Karpas-422 (cell line): ENCODE results near the gene HTT. TPM values are rescaled to one million over a fixed set of nuclear protein-coding genes. Genes with fewer than 3 reads are reported as not detected.
"Not testable (repeated sequence)": the region's sequence is repeated elsewhere in the genome, so short reads cannot be mapped to it uniquely, and the experiment has no call there.

Experiments
- DNase-seq: peaks from one replicate; pipeline ENCODE4 v3.0.0-alpha.2; 2015
- H2AFZ ChIP-seq: fragments of 200-600 bp; sonication (generic); 2 replicates; pipeline ENCODE4 v1.6.1; 2014; ENCODE audit warnings: antibody characterized with exemption, low read length, mixed read lengths
- H3K27ac ChIP-seq: fragments of 200-600 bp; sonication (generic); 2 replicates; pipeline ENCODE4 v1.5.1; 2014; ENCODE audit warnings: mild to moderate bottlenecking, low read length, moderate library complexity
- H3K27me3 ChIP-seq: fragments of 200-600 bp; sonication (generic); 2 replicates; pipeline ENCODE4 v1.6.1; 2014; ENCODE audit warnings: low read length, mixed read lengths
- H3K36me3 ChIP-seq: fragments of 200-600 bp; sonication (generic); 2 replicates; pipeline ENCODE4 v1.6.1; 2014; ENCODE audit warnings: low read length, mixed read lengths; ENCODE audit not compliant: insufficient read depth
- H3K4me1 ChIP-seq: fragments of 200-600 bp; sonication (generic); 2 replicates; pipeline ENCODE4 v1.6.1; 2014; ENCODE audit warnings: mild to moderate bottlenecking, low read length, mixed read lengths
- H3K4me2 ChIP-seq: fragments of 200-600 bp; sonication (generic); 2 replicates; pipeline ENCODE4 v1.6.1; 2014; ENCODE audit warnings: low read length, low read depth, mild to moderate bottlenecking; ENCODE audit not compliant: poor library complexity, severe bottlenecking
- H3K4me3 ChIP-seq: fragments of 200-600 bp; sonication (generic); 2 replicates; pipeline ENCODE4 v1.5.1; 2014; ENCODE audit warnings: mild to moderate bottlenecking, antibody characterized with exemption, low read length, mixed read lengths
- H3K79me2 ChIP-seq: fragments of 200-600 bp; sonication (generic); 2 replicates; pipeline ENCODE4 v1.6.1; 2014; ENCODE audit warnings: mild to moderate bottlenecking, low read length, mixed read lengths
- H3K9ac ChIP-seq: fragments of 200-600 bp; sonication (generic); 2 replicates; pipeline ENCODE4 v1.6.0; 2014; ENCODE audit warnings: low read length
- H3K9me2 ChIP-seq: fragments of 200-600 bp; sonication (generic), shearing (Covaris generic); replicated peaks from 2 replicates; pipeline ENCODE4 v1.6.0; 2014; ENCODE audit warnings: mild to moderate bottlenecking, low read length, moderate library complexity; ENCODE audit not compliant: insufficient read depth
- H3K9me3 ChIP-seq: fragments of 300-700, 200-600 bp; sonication (generic); 2 replicates; pipeline ENCODE4 v1.6.1; 2014; ENCODE audit warnings: low read length, mixed read lengths
- H4K20me1 ChIP-seq: fragments of 200-600 bp; sonication (generic); 2 replicates; pipeline ENCODE4 v1.6.1; 2014; ENCODE audit warnings: mild to moderate bottlenecking, antibody characterized with exemption, low read length, low read depth; ENCODE audit not compliant: insufficient read depth
- total RNA-seq: library from RNA; depleted of rRNA; stranded (reverse); fragments of >200 nt; shearing (Covaris generic); gene quantifications from 2 replicates; pipeline ENCODE4 v1.2.3, GENCODE V29; 2014; ENCODE audit warnings: low replicate concordance

The HTT gene
- total RNA-seq, 1 experiment from 2014 or later = 24.8 TPM

DNA sequence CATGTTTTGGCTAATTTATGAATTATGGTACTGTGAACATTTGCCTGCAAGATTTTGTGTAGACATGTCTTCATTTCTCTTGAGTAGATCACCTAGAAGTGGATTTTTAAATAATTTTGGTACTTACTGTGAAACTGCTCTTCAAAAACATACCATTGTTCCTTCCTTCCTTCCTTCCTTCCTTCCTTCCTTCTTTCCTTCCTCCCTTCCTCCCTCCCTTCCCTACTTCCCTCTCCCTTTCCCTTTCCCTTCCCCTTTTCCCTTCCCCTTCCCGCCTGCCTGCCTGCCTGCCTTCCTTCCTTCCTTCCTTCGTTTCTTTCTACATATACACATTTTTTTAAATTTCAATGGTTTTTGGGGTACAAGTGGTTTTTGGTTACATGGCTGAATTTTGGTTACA, 63.4 kb downstream of the HTT start:
- Histone ChIP-seq H3K4me1 (no peaks in the 10 kb centered on the region), H3K36me3 (peaks cover 40% of the 10 kb centered on the region; the same call in 1 of the 2 replicates), H3K9ac (no peak overlapping the region), H3K9me2 (no peaks in the 10 kb centered on the region), H3K27me3 (no peaks in the 10 kb centered on the region), H4K20me1 (no peaks in the 10 kb centered on the region), H3K4me2 (no peak overlapping the region), H3K4me3 (no peak overlapping the region), H2AFZ (no peak overlapping the region), H3K27ac (no peak overlapping the region), H3K9me3 (no peaks in the 10 kb centered on the region), H3K79me2 (no peaks in the 10 kb centered on the region)
- no peak for DNase-seq

DNA sequence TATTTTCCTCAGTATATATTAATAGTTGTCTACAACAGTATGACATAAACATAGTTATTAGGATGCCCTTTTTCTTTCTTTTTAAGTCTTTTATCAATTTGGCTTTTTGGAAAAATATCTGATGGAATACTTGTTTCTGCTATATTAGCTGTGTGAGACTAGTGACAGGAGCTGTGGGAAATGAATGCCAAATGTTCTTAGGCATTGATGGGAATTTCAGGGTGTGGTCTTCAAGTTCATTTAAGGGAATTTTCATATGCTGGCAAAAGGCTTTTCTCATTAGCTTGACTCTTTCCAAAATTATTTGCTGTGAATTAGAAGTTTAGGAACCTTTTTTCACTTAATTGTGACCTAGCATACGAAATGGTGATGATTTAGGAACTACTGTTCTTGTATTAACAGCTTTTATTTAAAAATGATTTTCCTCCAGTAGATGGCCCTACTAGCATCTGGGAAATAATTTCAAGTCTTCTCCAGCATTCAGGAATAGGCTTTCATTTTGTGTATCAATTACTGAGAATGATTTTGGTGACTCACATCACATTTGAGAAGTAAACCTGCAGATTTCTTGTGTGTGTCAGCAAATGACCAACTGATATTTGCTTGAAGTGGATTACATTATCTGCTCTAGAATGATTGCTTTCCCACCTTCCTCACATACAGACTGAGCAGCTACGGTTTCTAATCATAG, 70.9 kb downstream of the HTT start:
- no peak overlapping the region for H3K9ac ChIP-seq
- H3K9me3 ChIP-seq = no peaks in the 10 kb centered on the region
- H3K4me1 ChIP-seq = no peaks in the 10 kb centered on the region
- no peaks in the 10 kb centered on the region for H3K79me2 ChIP-seq
- H3K27me3 ChIP-seq = no peaks in the 10 kb centered on the region
- no peak overlapping the region for H3K4me2 ChIP-seq
- no peak overlapping the region for H3K27ac ChIP-seq
- no peak overlapping the region for H2AFZ ChIP-seq
- H3K4me3 ChIP-seq = no peak overlapping the region
- H3K36me3 ChIP-seq = peaks cover 49% of the 10 kb centered on the region
- no peaks in the 10 kb centered on the region for H4K20me1 ChIP-seq
- no peak for DNase-seq
- no peaks in the 10 kb centered on the region for H3K9me2 ChIP-seq

DNA sequence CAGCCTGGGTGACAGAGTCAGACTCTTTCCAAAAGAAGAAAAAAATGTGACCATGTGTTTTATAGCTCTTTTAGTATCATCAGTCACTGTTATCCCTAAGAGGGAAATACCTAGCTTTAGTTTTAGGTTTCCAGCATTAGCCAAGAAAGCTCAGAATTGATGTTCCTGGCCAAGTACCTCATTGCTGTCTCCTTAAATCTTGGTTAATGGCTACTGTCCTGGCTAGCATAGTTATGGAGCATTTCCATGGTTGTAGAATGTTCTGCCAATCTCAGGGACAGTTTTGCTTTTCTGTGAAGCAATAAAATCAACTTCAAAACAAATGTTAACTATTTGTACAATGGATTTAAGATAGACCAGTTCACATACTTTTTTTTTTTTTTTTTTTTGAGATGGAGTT, 74.4 kb downstream of the HTT start:
- Histone ChIP-seq H3K27ac (no peak overlapping the region), H3K27me3 (no peaks in the 10 kb centered on the region), H3K4me2 (no peak overlapping the region), H3K4me3 (no peak overlapping the region), H2AFZ (no peak overlapping the region), H4K20me1 (no peaks in the 10 kb centered on the region), H3K9me2 (no peaks in the 10 kb centered on the region), H3K4me1 (no peaks in the 10 kb centered on the region), H3K9ac (no peak overlapping the region), H3K36me3 (peaks cover 41% of the 10 kb centered on the region), H3K9me3 (no peaks in the 10 kb centered on the region), H3K79me2 (no peaks in the 10 kb centered on the region)
- DNase-seq = no peak

DNA sequence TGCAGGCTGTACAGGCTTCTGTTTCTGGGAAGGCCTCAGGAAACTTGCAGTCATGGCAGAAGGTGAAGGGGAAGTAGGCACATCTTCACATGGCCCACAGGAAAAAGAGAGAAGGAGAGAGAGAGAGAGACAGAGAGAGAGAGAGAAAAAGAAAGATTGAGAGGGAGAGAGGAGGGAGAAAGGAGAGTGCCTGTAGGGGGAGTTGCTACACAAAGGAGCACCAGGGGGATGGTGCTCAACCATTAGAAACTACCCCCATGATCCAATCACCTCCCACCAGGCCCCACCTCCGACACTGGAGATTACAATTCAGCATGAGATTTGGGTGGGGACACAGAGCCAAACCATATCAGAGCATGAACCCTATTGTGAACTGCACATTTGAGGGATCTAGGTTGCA, 76.8 kb downstream of the HTT start:
- not testable (repeated sequence) for DNase-seq, H3K27me3 ChIP-seq, H3K4me2 ChIP-seq, H3K9ac ChIP-seq, H4K20me1 ChIP-seq, H2AFZ ChIP-seq, H3K79me2 ChIP-seq, H3K4me3 ChIP-seq, H3K27ac ChIP-seq, H3K4me1 ChIP-seq, H3K9me3 ChIP-seq, H3K9me2 ChIP-seq
- H3K36me3 ChIP-seq = peaks cover 39% of the 10 kb centered on the region

DNA sequence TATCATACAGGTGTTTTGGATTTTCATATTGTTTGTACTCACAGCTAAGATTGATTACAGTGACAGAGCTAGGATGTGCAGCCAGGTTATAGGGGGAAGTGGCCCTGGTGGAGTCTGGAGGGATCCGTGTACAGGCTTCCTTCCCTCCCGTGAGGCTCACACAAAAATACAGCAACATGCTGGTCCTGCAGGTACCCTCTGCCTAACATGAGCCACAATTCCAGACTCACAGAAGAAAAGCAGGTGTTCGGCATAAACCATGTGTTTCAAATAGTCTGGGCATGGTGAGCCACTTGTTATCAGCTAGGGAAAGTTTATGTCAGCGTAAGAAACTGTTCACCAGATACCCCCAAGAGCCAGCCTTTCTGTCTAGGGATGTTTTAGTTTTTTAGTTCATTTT, 82.9 kb downstream of the HTT start:
- Histone ChIP-seq H3K9me3 (no peaks in the 10 kb centered on the region), H3K4me3 (no peak overlapping the region), H3K79me2 (peaks cover 23% of the 10 kb centered on the region), H3K36me3 (peaks cover 61% of the 10 kb centered on the region), H2AFZ (no peak overlapping the region), H3K4me2 (no peak overlapping the region), H3K9ac (no peak overlapping the region), H3K4me1 (no peaks in the 10 kb centered on the region), H4K20me1 (no peaks in the 10 kb centered on the region), H3K9me2 (no peaks in the 10 kb centered on the region), H3K27ac (no peak overlapping the region), H3K27me3 (no peaks in the 10 kb centered on the region)
- DNase-seq = no peak

DNA sequence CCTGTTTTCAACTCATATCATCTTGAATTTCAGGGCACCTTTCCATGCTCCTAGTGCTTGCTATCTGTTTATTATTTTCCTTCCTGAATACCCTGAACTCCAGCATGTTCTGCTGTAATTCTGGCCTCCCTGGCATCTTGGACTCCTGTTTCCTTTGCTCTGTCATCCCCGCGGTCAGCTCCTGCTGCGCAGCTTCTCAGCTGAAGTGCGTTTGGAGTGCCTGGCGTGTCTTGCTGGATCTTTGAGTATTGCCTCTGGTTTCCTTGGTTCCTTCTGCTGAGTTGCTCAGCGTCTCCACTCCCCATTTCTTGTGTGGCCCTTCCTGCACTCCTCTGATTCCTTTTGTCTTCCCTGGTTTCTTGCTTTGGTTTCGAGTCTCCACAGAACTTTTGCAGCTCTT, 84.4 kb downstream of the HTT start:
- Histone ChIP-seq H3K4me2 (no peak overlapping the region), H3K9ac (no peak overlapping the region), H4K20me1 (no peaks in the 10 kb centered on the region), H3K9me3 (no peaks in the 10 kb centered on the region), H3K27me3 (no peaks in the 10 kb centered on the region), H3K79me2 (peaks cover 25% of the 10 kb centered on the region), H3K9me2 (no peaks in the 10 kb centered on the region), H3K4me3 (no peak overlapping the region), H3K27ac (no peak overlapping the region), H3K36me3 (peaks cover 60% of the 10 kb centered on the region), H2AFZ (no peak overlapping the region), H3K4me1 (no peaks in the 10 kb centered on the region)
- DNase-seq = no peak

DNA sequence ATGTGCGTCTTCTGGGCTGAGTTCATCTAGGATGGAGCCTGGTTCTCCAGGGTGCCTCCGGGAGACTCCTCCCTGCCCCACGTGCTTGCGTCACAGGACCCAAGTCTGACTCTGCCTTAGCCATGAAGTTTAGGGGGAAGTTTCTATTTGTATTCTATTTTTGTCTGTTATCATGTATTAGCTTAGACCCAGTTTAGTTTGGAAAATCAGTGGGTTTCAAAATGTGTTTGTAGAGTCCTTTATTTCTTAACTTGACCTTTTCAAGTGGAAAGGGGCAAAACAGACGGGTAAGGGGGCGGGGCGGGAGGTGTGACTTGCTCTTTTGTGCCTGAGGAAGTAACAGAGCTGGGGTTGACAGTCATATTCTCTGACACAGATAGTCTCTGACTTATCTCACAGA, 86.0 kb downstream of the HTT start:
- Histone ChIP-seq H3K9ac (no peak overlapping the region), H3K9me3 (no peaks in the 10 kb centered on the region), H3K9me2 (no peaks in the 10 kb centered on the region), H3K79me2 (peaks cover 29% of the 10 kb centered on the region), H3K4me2 (no peak overlapping the region), H3K4me3 (no peak overlapping the region), H3K27ac (no peak overlapping the region), H3K4me1 (no peaks in the 10 kb centered on the region), H4K20me1 (no peaks in the 10 kb centered on the region), H3K27me3 (no peaks in the 10 kb centered on the region), H2AFZ (no peak overlapping the region), H3K36me3 (peaks cover 50% of the 10 kb centered on the region)
- DNase-seq = no peak

DNA sequence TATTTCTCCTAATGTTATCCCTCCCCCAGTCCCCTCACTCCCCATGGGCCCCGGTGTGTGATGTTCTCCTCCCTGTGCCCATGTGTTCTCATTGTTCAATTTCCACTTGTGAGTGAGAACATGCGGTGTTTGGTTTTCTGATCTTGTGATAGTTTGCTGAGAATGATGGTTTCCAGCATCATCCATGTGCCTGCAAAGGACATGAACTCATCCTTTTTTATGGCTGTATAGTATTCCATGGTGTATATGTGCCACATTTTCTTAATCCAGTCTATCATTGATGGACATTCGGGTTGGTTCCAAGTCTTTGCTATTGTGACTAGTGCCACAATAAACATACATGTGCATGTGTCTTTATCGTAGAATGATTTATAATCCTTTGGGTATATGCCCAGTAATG, 86.6 kb downstream of the HTT start:
- H3K9ac ChIP-seq, H3K27ac ChIP-seq, H3K9me2 ChIP-seq, H3K4me1 ChIP-seq, H3K4me2 ChIP-seq, DNase-seq, H3K27me3 ChIP-seq, H3K4me3 ChIP-seq, H3K9me3 ChIP-seq, H4K20me1 ChIP-seq, H2AFZ ChIP-seq: not testable (repeated sequence)
- H3K36me3 ChIP-seq = peaks cover 50% of the 10 kb centered on the region
- H3K79me2 ChIP-seq = peaks cover 30% of the 10 kb centered on the region

DNA sequence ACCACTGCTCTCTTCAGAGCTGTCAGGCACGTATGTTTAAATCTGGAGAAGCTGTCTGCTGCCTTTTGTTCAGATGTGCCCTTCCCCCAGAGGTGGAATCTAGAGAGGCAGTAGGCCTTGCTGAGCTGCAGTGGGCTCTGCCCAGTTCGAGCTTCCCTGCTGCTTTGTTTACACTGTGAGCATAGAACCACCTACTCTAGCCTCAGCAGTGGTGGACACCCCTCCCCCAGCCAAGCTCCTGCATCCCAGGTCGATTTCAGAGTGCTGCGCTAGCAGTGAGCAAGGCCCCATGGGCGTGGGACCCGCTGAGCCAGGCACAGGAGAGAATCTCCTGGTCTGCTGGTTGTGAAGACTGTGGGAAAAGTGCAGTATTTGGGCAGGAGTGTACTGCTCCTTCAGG, 92.0 kb downstream of the HTT start:
- H3K9me3 ChIP-seq = not testable (repeated sequence)

More for the DNA sequence above, 92.0 kb downstream of the HTT start:
- H3K4me2 ChIP-seq, H3K27ac ChIP-seq, DNase-seq, H3K9me2 ChIP-seq, H4K20me1 ChIP-seq, H3K27me3 ChIP-seq, H2AFZ ChIP-seq, H3K4me1 ChIP-seq, H3K4me3 ChIP-seq, H3K9ac ChIP-seq: not testable (repeated sequence)
- peaks cover 53% of the 10 kb centered on the region for H3K79me2 ChIP-seq
- H3K36me3 ChIP-seq = peaks cover 28% of the 10 kb centered on the region
